GM12873 (cell line): ENCODE results near the gene PPFIA3.

ENCODE experiments used
- TF ChIP-seq, protein P1 (sequence below): IDR thresholded peaks from 2 replicates; pipeline ENCODE4 v1.5.1; 2012; ENCODE audit warnings: low read depth, mild to moderate bottlenecking, moderate library complexity, low read length, control low read depth; ENCODE audit not compliant: insufficient read depth; ENCODE audit errors: missing control alignments

PPFIA3 gene

DNA sequence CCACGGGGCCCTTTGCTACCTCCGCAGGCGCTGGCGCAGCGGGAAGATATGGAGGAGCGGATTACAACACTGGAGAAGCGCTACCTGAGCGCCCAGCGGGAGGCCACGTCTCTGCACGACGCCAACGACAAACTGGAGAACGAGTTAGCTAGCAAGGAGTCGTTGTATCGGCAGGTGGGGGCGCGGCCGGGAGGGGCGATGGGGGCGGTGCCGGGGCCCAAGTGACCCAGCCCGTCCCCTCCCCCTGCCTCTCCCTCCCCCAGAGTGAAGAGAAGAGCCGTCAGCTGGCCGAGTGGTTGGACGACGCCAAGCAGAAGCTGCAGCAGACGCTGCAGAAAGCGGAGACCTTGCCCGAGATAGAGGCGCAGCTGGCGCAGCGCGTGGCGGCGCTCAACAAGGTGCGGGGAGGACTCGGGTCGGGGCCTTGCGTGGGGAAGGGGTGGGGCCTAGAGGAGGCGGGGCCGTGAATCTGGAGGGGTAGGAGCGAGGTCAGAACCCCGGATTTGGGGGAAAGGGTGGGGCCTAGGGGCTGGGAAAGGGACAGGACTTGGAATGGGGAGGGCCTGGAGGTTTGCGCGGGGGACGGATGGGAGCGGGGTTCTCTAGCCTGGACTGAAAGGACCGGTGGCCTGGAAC, 13.7 kb downstream of the PPFIA3 start:
- TF ChIP-seq, protein P1, sequence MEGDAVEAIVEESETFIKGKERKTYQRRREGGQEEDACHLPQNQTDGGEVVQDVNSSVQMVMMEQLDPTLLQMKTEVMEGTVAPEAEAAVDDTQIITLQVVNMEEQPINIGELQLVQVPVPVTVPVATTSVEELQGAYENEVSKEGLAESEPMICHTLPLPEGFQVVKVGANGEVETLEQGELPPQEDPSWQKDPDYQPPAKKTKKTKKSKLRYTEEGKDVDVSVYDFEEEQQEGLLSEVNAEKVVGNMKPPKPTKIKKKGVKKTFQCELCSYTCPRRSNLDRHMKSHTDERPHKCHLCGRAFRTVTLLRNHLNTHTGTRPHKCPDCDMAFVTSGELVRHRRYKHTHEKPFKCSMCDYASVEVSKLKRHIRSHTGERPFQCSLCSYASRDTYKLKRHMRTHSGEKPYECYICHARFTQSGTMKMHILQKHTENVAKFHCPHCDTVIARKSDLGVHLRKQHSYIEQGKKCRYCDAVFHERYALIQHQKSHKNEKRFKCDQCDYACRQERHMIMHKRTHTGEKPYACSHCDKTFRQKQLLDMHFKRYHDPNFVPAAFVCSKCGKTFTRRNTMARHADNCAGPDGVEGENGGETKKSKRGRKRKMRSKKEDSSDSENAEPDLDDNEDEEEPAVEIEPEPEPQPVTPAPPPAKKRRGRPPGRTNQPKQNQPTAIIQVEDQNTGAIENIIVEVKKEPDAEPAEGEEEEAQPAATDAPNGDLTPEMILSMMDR = no peak

DNA sequence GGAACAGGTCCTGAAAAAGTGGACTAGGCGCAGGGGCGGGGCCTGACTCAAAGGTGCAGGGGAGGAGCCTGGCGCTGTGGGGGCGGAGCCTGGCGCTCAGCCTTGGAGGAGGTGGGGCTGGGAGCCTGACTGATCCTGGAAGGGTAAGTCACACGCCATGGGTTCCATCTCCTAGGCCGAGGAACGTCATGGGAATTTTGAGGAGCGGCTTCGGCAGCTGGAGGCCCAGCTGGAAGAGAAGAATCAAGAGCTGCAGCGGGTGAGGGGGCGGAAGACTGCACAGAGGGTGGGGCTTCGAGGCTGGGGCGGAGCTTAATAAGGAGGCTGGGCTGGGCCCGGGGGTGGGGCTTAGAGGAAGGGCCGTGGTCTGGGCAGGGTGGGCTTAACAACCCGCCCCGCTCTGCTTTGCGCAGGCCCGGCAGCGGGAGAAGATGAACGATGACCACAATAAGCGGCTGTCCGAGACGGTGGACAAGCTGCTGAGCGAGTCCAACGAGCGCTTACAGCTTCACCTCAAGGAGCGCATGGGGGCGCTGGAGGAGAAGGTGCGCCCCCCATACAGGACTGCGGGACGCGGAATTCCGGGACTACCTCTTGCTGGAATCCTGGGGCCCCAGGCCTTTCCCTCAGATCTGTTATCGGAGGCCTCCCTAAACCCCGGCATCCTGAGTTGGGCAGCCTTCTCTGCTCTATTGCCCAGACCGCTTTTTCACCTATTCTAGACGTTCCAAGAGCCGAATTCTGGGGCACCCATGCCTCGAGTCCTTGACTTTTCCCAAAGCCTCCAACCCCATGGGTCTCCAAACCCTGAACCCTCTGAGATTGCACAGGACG, 14.5 kb downstream of the PPFIA3 start:
- TF ChIP-seq, protein P1 = no peak

DNA sequence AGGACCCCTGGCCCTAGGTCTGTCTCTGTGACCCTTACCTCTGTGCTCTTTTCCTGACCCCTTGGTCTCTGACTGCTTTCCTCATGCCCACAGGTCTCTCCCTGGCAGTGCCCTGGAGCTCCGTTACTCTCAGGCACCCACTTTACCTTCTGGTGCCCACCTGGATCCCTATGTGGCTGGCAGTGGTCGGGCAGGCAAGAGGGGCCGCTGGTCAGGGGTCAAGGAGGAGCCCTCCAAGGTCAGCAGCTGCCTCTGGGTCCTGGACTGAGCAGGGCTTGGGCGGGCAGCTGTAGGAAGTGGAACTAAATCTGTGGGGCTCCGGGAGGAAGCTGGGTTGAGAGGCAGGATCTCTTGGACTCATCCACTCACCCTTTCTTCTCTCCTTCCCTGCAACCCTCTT, 16.3 kb downstream of the PPFIA3 start:
- TF ChIP-seq, protein P1 = no peak

DNA sequence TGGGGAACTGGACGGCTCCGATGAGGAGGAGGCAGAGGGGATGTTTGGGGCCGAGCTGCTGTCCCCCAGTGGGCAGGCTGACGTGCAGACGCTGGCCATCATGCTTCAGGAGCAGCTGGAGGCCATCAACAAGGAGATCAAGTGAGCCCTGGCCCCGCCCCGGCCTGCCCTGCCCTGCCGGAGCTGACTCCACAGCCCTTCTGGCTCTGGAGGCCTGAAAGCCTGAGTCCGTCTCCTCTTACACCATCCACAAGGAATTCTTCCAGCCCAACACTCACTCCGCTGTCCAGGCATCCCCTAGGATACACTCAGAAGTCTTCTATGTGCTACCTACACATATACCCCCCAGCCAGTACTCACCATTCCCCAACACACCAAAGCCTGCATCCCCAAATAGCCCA, 17.4 kb downstream of the PPFIA3 start:
- TF ChIP-seq, protein P1 = no peak

DNA sequence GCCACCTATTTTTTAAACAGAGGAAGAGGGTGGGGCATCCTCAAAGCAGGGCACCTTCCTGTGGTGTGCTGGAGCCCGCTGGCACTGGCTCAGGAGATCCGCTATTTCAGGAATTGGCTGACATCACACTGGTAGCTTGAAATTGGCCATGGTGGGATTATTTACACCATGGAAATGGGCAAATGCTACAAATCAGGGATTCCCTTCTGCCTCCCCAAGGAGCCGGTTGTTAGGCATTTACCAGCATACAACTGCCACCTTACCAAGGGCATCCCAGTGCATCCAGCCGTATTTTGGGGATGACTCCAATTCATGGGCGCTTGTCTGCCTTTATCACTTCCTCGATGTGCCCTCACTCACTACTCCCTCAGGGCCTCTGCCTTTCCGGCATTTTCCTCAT, 21.6 kb downstream of the PPFIA3 start:
- TF ChIP-seq, protein P1 = no peak

DNA sequence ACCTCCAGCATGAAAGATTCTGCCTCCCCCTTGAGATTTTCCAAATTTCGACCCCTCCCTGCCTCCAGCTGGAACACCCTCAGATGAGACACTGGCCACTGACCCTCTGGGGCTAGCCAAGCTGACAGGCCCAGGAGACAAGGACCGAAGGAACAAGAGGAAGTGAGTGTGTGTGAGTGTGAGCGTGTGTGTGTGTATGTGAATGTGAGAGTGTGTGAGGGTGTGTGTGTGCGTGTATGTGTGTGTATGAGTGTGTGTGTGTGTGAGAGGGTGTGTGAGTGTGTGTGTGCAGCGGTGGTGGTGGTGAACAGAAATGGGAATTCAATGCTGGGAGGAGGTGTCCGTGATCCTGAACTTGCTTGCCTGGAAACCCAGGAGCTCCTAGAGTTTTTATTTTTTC, 22.0 kb downstream of the PPFIA3 start:
- TF ChIP-seq, protein P1 = no peak

DNA sequence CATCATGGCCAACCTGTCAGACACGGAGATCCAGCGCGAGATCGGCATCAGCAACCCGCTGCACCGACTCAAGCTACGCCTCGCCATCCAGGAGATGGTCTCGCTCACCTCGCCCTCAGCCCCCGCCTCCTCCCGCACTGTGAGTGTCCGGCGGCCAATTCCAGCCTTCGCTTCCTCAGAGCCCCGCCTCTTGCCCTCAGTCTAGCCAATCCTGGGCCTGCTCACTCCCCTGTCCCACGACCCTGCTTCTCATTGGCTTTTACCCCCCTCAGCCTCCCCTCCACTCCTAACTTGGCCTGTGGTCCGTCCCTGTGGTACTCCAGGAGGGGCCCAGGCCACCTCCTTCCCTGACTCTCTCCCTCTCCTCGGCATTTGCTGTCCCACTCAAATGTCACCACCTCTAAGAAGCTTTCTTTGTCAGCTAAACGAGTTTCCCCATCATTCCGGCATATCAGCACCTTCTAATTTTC, 23.6 kb downstream of the PPFIA3 start:
- TF ChIP-seq, protein P1 = no peak
